A673 (cell line): ENCODE data around the gene POC5. TPM values are rescaled to one million over a fixed set of nuclear protein-coding genes. Genes with fewer than 3 reads are reported as not detected.

ENCODE experiments used
- BruUV-seq: library from RNA; stranded (reverse); fragments of 400-500 nt; replicated peaks from 2 replicates; lab custom pipeline; 2021; lab: Mats Ljungman, UMichigan
- CTCF ChIA-PET: fragments of 300-600 bp; sonication (Branson Sonifier 250); formaldehyde crosslinking; loops from one replicate; lab custom pipeline; 2022; ENCODE audit warnings: antibody characterized with exemption; lab: Charles Lee
- POLR2A ChIA-PET: fragments of 300-600 bp; sonication (Branson Sonifier 250); formaldehyde crosslinking; loops from one replicate; lab custom pipeline; 2022; ENCODE audit warnings: antibody characterized with exemption; ENCODE audit not compliant: low non-redundant PET; lab: Charles Lee
- DNase-seq: peaks from one replicate; pipeline ENCODE4 v3.0.0-alpha.2; 2015; ENCODE audit warnings: low spot score
- H3K27ac ChIP-seq: fragments of 200-600 bp; sonication (generic); 2 replicates; pipeline ENCODE4 v1.5.1; 2016; ENCODE audit warnings: mixed run types, low read depth, mild to moderate bottlenecking, mixed read lengths, antibody characterized with exemption, low read length; ENCODE audit not compliant: poor library complexity, severe bottlenecking
- H3K27me3 ChIP-seq: fragments of 200-600 bp; sonication (generic); replicated peaks from 2 replicates; pipeline ENCODE4 v1.6.1; 2017; ENCODE audit warnings: mixed run types, low read depth, mild to moderate bottlenecking, mixed read lengths, antibody characterized with exemption, low read length; ENCODE audit not compliant: insufficient read depth, poor library complexity
- H3K36me3 ChIP-seq: fragments of 200-600 bp; sonication (generic); 2 replicates; pipeline ENCODE4 v1.6.1; 2016; ENCODE audit warnings: mixed run types, mild to moderate bottlenecking, mixed read lengths, antibody characterized with exemption, low read length; ENCODE audit not compliant: insufficient read depth, poor library complexity, severe bottlenecking
- H3K4me1 ChIP-seq: fragments of 200-600 bp; sonication (generic); 2 replicates; pipeline ENCODE4 v1.6.1; 2017; ENCODE audit warnings: mixed run types, mild to moderate bottlenecking, mixed read lengths, antibody characterized with exemption, low read length; ENCODE audit not compliant: insufficient read depth, poor library complexity, severe bottlenecking
- H3K4me3 ChIP-seq: fragments of 200-600 bp; sonication (generic); 2 replicates; pipeline ENCODE4 v1.5.1; 2016; ENCODE audit warnings: low read depth, mixed run types, mild to moderate bottlenecking, mixed read lengths, low read length; ENCODE audit not compliant: poor library complexity, severe bottlenecking
- H3K9me3 ChIP-seq: fragments of 200-600 bp; sonication (generic); 2 replicates; pipeline ENCODE4 v1.6.1; 2016; ENCODE audit warnings: mixed run types, low read depth, mild to moderate bottlenecking, mixed read lengths, antibody characterized with exemption, low read length; ENCODE audit not compliant: poor library complexity, severe bottlenecking
- EZH2 ChIP-seq: fragments of 200-600 bp; sonication (generic); IDR thresholded peaks from 2 replicates; pipeline ENCODE4 v1.6.1; 2017; ENCODE audit warnings: borderline replicate concordance, low read depth, mild to moderate bottlenecking, mixed read lengths, antibody characterized with exemption, low read length; ENCODE audit not compliant: poor library complexity, severe bottlenecking
- intact Hi-C: fragments of 100-400 bp; cut with micrococcal nuclease; formaldehyde crosslinking; loops from one replicate; pipeline ENCODE4 v1.10.0; 2022; ENCODE audit not compliant: unreplicated experiment
- total RNA-seq: library from RNA; stranded (reverse); gene quantifications from 2 replicates; pipeline ENCODE4 v1.2.3, GENCODE V29; 2021
- TF ChIP-seq, protein P1 (sequence below): fragments of 300-800, 200-600 bp; sonication (generic); conservative IDR thresholded peaks from 2 replicates; pipeline ENCODE4 v1.5.1; 2017; ENCODE audit warnings: low read depth, mild to moderate bottlenecking, antibody characterized with exemption, low read length, moderate library complexity, mixed read lengths

POC5 gene
- total RNA-seq, 1 experiment from 2014 or later = 28.5 TPM

DNA sequence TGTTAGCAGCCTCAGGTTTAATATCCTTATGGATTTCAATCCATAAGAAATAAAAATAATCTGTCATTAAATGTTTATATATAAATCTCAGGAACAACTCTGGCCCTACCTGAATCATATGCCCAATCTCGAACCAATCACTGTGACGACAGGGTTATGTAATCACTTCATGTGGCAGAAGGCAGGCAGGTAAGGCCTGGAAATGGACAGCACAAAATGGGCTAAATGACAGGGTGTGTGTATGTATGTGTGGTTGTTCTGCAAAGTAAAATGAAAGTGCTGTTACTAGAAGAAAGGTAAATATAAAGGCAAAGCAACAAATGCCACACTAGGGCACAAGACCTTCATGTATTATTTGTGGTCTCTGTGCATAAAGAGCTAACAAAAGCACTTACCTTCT lies 86.4 kb downstream of the POC5 start:
- H3K9me3 ChIP-seq = no peaks in the 10 kb centered on the region
- intact Hi-C loops = no loop called here
- H3K27me3 ChIP-seq = no peaks in the 10 kb centered on the region
- BruUV-seq = no TSS peak
- no peak for DNase-seq
- H3K36me3 ChIP-seq = no peaks in the 10 kb centered on the region
- H3K27ac ChIP-seq = no peak overlapping the region
- ChIA-PET POLR2A (no interaction called here), CTCF (no interaction called here)
- H3K4me1 ChIP-seq = no peaks in the 10 kb centered on the region
- TF ChIP-seq, protein P1, sequence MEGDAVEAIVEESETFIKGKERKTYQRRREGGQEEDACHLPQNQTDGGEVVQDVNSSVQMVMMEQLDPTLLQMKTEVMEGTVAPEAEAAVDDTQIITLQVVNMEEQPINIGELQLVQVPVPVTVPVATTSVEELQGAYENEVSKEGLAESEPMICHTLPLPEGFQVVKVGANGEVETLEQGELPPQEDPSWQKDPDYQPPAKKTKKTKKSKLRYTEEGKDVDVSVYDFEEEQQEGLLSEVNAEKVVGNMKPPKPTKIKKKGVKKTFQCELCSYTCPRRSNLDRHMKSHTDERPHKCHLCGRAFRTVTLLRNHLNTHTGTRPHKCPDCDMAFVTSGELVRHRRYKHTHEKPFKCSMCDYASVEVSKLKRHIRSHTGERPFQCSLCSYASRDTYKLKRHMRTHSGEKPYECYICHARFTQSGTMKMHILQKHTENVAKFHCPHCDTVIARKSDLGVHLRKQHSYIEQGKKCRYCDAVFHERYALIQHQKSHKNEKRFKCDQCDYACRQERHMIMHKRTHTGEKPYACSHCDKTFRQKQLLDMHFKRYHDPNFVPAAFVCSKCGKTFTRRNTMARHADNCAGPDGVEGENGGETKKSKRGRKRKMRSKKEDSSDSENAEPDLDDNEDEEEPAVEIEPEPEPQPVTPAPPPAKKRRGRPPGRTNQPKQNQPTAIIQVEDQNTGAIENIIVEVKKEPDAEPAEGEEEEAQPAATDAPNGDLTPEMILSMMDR = no peak
- TF ChIP-seq EZH2 = no peak
- H3K4me3 ChIP-seq = no peak overlapping the region

DNA sequence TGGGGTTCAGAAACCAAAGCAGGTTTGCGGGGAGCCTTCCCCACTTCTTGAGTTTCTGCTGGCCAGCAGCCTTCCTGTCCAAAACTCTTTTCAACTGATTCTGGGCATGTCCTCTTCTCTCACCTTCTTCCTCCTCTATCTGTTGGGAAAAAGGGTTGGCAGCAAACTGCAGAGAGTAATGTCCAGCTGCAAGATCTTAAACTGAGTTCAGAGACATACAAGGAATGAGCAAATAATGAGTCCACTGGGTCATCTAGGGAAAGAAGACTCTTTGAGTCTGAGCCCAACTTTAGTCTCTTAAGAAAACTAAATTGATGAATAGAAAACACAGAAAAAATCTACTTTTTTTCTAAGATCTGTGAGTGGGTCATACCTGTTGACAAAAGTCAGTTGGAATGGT lies 89.4 kb downstream of the POC5 start:
- no TSS peak for BruUV-seq
- intact Hi-C loops = no loop called here
- H3K4me3 ChIP-seq = no peak overlapping the region
- H3K9me3 ChIP-seq = no peaks in the 10 kb centered on the region
- H3K4me1 ChIP-seq = no peaks in the 10 kb centered on the region
- H3K36me3 ChIP-seq = no peaks in the 10 kb centered on the region
- H3K27me3 ChIP-seq = no peaks in the 10 kb centered on the region
- TF ChIP-seq EZH2 = no peak
- TF ChIP-seq, protein P1 = no peak
- no peak overlapping the region for H3K27ac ChIP-seq
- ChIA-PET CTCF (no interaction called here), POLR2A (no interaction called here)
- no peak for DNase-seq

DNA sequence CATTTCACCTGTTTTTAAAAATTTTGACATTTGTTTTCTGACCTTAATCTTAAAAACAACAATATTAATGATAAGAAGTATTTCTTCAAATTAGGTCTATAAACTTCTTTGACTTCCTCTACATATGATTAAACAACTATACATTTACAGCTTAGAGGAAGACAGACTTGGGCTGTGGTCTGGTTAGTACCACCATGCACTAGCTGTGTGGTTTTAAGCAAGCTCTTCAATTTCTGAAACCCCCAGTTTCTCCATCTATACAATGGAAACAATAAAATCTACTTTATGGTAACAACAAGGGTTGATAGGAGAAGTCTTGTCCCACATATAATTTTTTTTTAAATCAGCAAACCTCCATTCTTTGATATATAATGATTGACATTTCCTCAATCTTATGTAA lies 90.3 kb downstream of the POC5 start:
- intact Hi-C loops = no loop called here
- ChIA-PET POLR2A (no interaction called here), CTCF (no interaction called here)
- DNase-seq = no peak
- no peak overlapping the region for H3K27ac ChIP-seq
- no peaks in the 10 kb centered on the region for H3K4me1 ChIP-seq
- H3K27me3 ChIP-seq = no peaks in the 10 kb centered on the region
- no peaks in the 10 kb centered on the region for H3K36me3 ChIP-seq
- no peak overlapping the region for H3K4me3 ChIP-seq
- no TSS peak for BruUV-seq
- TF ChIP-seq, protein P1 = no peak
- TF ChIP-seq EZH2 = no peak
- H3K9me3 ChIP-seq = no peaks in the 10 kb centered on the region

Other genes with a start within 250 kb of the POC5 start
- gene CERT1, start 205.8 kb downstream of the POC5 start, total RNA-seq = 24.8 and 30.0 TPM in 2 replicates
- 21.5 and 23.2 TPM in 2 replicates for gene POLK, start 205.5 kb downstream of the POC5 start, total RNA-seq
- not detected in 2 replicates for gene ANKDD1B, start 106.0 kb downstream of the POC5 start, total RNA-seq